ENCODE measurements around the gene BRCC3. TPM values are rescaled to one million over a fixed set of nuclear protein-coding genes. Genes with fewer than 3 reads are reported as not detected.
"Not testable (repeated sequence)": the region's sequence is repeated elsewhere in the genome, so short reads cannot be mapped to it uniquely, and the experiment has no call there.

BRCC3 gene
- total RNA-seq, 1 donor from 2014 or later: 8.5 TPM

DNA sequence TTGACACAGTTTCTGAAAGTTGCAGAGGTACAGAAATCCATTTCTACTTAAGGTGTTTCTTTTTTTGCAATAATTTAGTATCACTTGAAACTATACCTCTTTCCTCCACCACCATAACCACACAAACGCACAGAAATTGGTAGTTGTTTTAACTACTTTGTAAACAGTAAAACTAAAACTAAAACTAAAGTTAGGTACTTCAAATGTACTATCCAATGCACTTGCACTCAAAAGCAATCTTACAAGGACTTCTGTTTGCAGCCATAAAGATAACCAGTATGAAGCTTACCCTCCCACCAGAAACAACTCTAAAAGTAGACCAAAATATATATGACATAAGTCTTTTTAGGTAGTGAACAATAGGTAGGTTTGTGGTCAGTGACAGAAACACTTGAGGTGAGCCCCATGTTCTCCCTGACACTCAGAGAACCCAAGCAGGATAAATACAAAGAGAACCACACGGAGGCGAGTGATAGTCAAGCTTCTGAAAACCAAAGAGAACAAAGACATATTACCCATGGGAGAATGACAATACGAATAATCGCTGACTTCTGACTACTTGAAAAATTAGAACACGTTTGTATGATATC, 72.7 kb downstream of the BRCC3 start:
- DNase-seq (ENCODE audit: low read depth in 2 of 2): no peak

DNA sequence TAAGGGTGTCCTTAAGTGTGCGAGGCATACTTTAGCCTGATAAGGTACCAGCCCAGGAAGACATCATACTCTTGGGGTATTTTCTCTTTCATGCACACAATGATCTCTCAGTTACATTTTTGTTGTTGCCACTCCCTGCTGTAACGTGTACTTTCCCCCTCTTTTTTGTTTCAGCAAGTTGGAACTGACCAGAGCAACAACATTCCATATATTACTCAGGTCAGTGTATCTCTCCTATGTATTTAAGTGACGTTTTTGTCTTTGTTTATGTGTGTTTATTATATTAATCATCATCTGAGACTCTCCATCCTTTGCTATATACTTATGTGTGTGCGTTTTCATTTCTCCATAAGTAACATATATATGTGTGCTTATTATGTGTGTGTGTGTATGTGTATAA, 73.6 kb downstream of the BRCC3 start:
- DNase-seq (ENCODE audit: low read depth in 2 of 2): no peak

DNA sequence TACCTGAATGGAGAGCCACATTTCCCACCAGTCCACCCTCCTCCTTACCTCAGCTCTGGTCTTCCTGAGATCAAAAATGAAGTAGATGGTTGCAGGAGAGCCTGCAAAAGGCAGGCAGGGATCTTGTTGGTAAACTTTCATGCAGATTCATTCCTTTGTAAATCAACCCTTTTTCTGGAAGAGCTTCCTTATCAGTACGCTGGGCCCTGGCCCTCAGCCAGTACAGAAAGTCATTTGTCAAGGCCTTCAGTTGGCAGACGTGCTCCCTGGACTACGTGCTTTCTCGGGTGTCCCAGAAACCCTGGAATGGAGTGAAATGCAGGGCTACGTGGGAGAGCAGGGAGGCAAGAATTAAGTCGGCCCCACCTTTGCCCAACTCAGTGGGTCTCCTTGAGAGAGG, 76.3 kb downstream of the BRCC3 start:
- DNase-seq (ENCODE audit: low read depth in 2 of 2): not testable (repeated sequence)

DNA sequence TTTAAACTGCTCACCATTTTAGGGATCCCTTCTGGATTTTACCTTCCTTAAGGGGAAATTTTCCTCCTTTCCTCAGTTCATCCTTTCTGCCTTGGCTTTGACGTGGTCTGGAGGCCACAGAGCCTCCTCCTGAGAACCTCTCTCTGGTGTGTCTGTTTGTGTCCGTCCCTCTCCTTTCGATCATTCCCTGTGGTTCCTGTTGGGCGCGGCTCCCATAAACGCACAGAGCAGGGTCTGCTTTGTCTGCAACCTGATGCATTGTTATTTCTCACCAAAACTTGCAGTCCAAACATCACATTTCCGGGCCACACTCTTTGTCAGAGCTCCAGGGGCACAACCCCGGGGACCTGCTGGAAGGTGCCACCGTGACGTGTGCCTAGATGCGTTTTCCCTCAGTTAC, 76.9 kb downstream of the BRCC3 start:
- not testable (repeated sequence) for DNase-seq (ENCODE audit: low read depth in 2 of 2)

- peak; percentile 22 to 63 for DNase-seq (ENCODE audit: low read depth in 2 of 2)
These were observed 77.6 kb downstream of the BRCC3 start for GRCh38 chrX:155148724-155149537.

GRCh38 chrX:155169881-155170280, 98.6 kb downstream of the BRCC3 start:
- DNase-seq (ENCODE audit: low read depth in 2 of 2): peak in 1 of 2 donors; percentile 38

Other genes with a start within 250 kb of the BRCC3 start
- gene SMIM9, start 236.8 kb upstream of the BRCC3 start, total RNA-seq: not detected in 2 replicates
- gene F8A1, start 185.2 kb upstream of the BRCC3 start, total RNA-seq: 2.4 and 3.4 TPM in 2 replicates
- 3.7 and 20.8 TPM in 2 replicates for gene F8, start 48.8 kb upstream of the BRCC3 start, total RNA-seq
- 27.5 and 57.7 TPM in 2 replicates for gene FUNDC2, start 44.7 kb upstream of the BRCC3 start, total RNA-seq
- 6.3 and 13.3 TPM in 2 replicates for gene CMC4, start 372 bp upstream of the BRCC3 start, total RNA-seq
- gene MTCP1, start 372 bp upstream of the BRCC3 start, total RNA-seq: 16.6 and 17.5 TPM in 2 replicates
- gene VBP1, start 145.0 kb downstream of the BRCC3 start, total RNA-seq: 45.8 and 46.4 TPM in 2 replicates
- 0.20 and 0.22 TPM in 2 replicates for gene RAB39B, start 193.0 kb downstream of the BRCC3 start, total RNA-seq

All from lung microvascular endothelial cell (primary cell).